ENCODE measurements around the gene LHFPL3.
"Not testable (repeated sequence)": the region's sequence is repeated elsewhere in the genome, so short reads cannot be mapped to it uniquely, and the experiment has no call there.

The LHFPL3 gene

GRCh38 chr7:104686286-104686685 is 357.9 kb downstream of the LHFPL3 start:
- no peak for DNase-seq (ENCODE audit: low read depth in 2 of 2)

- no peak for DNase-seq (ENCODE audit: low read depth in 2 of 2)
Observed at GRCh38 chr7:104694710-104695109, 366.3 kb downstream of the LHFPL3 start.

GRCh38 chr7:104695563-104695962 is 367.2 kb downstream of the LHFPL3 start:
- DNase-seq (ENCODE audit: low read depth in 2 of 2) = no peak

DNA sequence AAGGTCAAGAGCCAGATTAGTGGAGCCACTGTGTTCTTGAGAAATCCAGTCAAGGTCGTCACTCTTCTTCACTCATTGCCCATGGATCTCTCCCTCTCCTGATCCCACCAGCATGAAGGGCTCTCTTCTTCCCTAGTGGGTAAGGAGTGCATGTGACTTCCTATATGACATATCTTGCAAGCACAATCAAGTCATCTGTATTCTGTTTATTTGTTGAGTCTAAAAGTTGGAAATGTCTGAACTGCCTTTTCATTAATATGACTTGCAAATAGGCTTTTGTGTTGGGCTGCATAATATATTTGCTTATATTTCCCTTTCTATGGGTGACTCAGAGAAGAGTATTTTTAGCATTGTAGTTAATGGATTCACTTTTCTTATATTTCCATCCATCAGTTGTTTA is 371.9 kb downstream of the LHFPL3 start:
- DNase-seq (ENCODE audit: low read depth in 2 of 2) = no peak

- DNase-seq (ENCODE audit: low read depth in 2 of 2) = not testable (repeated sequence)
Observed at GRCh38 chr7:104721027-104721426, 392.6 kb downstream of the LHFPL3 start.

GRCh38 chr7:104723001-104723400 is 394.6 kb downstream of the LHFPL3 start:
- DNase-seq (ENCODE audit: low read depth in 2 of 2) = no peak

- DNase-seq (ENCODE audit: low read depth in 2 of 2) = no peak
Observed at GRCh38 chr7:104758504-104758903, 430.1 kb downstream of the LHFPL3 start.

DNA sequence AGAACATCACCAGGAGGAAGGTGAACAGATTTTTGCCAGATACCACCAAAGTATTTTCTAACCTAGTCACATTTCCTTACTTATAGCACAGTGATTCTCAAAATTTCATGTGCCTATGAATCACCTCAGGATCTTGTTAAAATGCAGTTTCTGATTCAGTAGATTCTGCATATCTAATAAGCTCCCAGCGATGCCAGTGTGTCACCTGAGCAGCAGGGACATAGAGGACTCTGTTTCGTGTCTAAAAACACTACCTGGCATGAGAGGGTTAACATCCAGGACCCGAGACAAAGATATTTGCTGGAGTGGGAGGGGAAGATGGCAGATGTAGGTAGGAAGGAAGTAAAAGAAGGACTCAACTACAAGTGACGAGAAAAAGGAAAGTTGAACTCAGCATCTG is 433.5 kb downstream of the LHFPL3 start:
- no peak for DNase-seq (ENCODE audit: low read depth in 2 of 2)

DNA sequence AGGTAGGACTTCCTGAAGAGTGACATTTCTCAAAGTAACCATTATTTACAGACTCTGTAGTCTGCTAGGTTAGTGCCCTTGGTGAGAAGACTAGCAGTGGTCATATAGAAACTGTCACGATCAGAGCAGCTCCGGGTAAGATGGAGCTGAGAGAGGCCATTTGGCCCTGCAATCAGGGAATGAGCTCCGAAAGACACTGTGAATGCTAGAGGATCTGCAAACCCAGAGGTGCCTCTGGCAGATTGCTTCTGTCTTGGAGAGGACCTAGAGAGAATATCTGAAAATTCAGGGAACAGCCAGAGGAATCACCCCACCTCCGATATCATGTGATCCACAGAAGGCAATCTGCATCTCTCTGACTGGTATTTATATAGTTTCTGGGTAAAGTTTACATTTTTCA is 438.7 kb downstream of the LHFPL3 start:
- DNase-seq (ENCODE audit: low read depth in 2 of 2) = no peak

- DNase-seq (ENCODE audit: low read depth in 2 of 2) = no peak
Observed at GRCh38 chr7:104767826-104768536, 439.6 kb downstream of the LHFPL3 start.

- no peak for DNase-seq (ENCODE audit: low read depth in 2 of 2)
Observed at GRCh38 chr7:104772405-104773345, 444.3 kb downstream of the LHFPL3 start.

- DNase-seq (ENCODE audit: low read depth in 2 of 2) = no peak
Observed at GRCh38 chr7:104773796-104774195, 445.4 kb downstream of the LHFPL3 start.

DNA sequence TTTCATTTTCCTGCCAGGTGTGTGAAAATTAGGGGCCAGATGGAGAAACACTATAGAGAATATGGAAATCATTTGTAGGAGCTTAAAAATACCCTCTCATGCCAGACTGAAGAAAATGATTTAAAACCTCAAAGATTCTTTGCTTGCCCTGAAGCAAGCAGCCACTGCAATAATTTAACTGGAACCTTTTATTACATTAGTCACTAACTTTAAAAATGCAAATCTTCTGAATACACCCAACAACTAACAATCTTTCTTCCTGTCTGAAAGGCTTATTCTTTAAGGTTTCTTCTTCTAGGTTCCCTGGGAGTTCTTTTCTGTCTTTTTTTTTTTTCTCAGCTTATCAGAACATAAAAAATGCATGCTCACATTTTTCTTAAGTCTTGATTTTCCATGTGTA is 447.1 kb downstream of the LHFPL3 start:
- DNase-seq (ENCODE audit: low read depth in 2 of 2) = no peak

DNA sequence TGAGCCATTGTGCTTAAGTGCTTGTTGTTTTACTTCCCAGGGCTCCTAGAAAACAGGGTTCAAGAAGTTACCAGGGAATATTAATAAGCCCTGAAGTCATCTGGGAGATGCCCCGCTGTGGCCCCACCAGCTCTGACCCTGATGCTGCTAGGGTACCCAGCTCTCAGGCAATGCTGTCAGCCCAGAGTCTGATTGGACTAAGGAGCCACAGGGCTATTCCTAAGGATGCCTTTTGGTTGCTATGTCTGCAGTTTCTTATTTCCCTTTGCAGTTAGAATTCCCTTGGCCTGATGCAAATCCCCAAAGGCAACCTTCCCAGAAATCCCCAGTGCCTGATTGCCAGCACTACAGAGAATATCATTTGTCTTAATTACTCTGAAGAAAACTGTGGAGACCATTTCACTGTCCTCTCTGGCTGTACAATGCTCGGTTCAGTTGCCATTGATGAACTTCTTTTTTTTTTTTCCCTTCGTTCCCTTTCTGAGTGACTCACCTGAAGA is 448.9 kb downstream of the LHFPL3 start:
- no peak for DNase-seq (ENCODE audit: low read depth in 2 of 2)

DNA sequence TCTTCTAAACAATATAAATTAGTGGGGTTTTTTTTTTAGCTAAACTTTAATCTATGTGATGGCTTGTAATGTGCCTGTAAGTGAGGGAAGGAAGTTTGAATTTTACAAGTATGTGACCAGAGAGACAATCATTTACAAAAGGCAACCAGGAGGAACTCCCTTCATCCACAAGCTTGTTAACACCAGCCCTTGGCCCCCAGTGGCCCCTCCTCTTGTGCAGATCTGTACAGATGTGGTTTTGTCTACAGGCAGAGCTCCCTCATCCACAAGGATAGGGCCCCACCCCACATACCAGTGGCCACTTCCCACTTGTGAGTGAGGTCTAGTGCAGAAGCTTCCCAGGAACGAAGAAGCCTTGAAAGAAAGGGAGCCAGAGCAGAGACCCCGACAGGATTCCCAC is 451.5 kb downstream of the LHFPL3 start:
- DNase-seq (ENCODE audit: low read depth in 2 of 2) = no peak

DNA sequence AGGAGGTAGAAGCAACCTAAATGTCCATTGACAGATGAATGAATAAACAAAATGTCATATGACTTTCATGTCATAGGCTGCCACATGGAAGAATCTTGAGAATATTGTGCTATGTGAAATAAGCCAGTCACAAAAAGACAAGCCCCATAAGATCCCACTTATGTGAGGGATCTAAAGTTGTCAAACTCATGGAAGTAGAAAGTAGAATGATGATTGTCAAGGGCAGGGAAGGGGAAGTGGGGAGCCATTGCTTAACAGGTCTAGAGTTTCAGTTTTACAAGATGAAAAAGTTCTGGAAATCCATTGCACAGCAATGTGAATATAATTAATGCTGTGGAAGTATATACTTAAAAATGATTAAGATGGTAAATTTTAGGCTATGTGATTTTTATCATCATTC is 456.3 kb downstream of the LHFPL3 start:
- DNase-seq (ENCODE audit: low read depth in 2 of 2) = no peak

GRCh38 chr7:104789780-104790179 is 461.4 kb downstream of the LHFPL3 start:
- no peak for DNase-seq (ENCODE audit: low read depth in 2 of 2)

- no peak for DNase-seq (ENCODE audit: low read depth in 2 of 2)
Observed at GRCh38 chr7:104790440-104790839, 462.0 kb downstream of the LHFPL3 start.

- no peak for DNase-seq (ENCODE audit: low read depth in 2 of 2)
Observed at GRCh38 chr7:104791080-104791479, 462.7 kb downstream of the LHFPL3 start.

GRCh38 chr7:104793066-104793465 is 464.7 kb downstream of the LHFPL3 start:
- DNase-seq (ENCODE audit: low read depth in 2 of 2) = no peak

- no peak for DNase-seq (ENCODE audit: low read depth in 2 of 2)
Observed at GRCh38 chr7:104794154-104794553, 465.8 kb downstream of the LHFPL3 start.

DNA sequence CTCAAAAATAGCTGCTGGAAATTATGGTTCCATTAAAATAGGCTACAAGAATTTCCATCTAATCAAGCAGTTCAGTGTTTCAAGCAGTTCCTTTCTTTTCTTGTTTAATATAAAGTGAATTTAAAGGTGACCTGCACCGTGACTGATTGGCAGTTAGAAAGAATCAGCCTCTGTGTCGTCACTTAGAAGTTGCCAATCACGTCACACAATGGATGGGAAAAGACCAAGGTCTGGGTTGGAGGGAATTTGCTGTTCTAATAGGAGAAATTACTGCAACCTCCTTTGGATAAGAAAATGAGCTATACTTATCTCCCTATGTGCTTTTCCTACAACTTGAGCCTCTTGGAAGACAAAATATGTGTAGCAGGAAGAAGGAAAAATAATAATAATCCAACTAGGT is 466.2 kb downstream of the LHFPL3 start:
- DNase-seq (ENCODE audit: low read depth in 2 of 2) = no peak

GRCh38 chr7:104795086-104795485 is 466.7 kb downstream of the LHFPL3 start:
- no peak for DNase-seq (ENCODE audit: low read depth in 2 of 2)

Measured in stimulated activated CD8-positive, alpha-beta memory T cell treated with anti-CD3 and anti-CD28 coated beads, Interleukin-15, amount 100 ng/mL, for 4 hours (primary cell).